Hypothalamus (tissue), 51 donors: ENCODE results near the gene CHMP2B.

Experiments used
- DNase-seq, 51 donors: peaks; one replicate each; lab custom pipeline; 2025; lab: John Stamatoyannopoulos, UW

CHMP2B gene, protein sequence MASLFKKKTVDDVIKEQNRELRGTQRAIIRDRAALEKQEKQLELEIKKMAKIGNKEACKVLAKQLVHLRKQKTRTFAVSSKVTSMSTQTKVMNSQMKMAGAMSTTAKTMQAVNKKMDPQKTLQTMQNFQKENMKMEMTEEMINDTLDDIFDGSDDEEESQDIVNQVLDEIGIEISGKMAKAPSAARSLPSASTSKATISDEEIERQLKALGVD

DNA sequence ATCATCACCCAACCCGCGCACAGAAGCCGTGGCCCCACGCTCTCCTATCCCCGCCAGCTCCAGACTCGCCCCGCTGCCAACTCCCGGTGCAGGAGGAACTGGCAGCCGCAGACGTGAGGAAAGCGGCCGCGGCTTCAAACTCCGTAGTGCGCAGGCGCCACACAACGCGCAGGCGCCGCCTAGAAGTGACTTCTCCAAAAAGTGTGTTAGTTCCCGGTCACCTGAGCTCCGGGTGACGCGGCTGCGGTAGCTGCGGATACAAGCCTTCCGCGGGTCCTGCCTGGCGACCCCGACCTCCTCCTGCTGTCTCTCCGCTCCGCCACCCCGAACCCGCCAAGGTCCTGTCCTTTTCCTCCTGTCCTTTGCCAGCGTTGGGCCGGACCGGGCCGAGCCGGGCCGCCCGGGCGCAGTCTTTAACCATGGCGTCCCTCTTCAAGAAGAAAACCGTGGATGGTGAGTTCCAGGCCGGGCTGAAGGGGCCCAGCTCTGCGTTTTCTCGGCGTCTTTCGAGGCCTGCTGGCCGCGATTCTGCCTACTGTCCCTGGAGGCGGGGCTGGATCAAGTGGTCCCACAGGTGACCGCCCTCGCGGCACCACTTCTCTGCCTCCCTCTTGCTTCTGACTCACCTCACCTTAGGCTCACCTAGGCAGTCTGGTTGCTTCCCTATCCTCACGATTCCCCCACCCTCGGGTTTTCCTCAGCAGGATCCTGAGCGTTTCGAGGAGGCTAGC, at the start of gene CHMP2B:
Gene CHMP2B (plus strand): TSS at position 206 of the 731 bp plus-strand sequence. CDS start 214 bp downstream, at position 420.
- peak; percentile 51 to 94 (median 87) for DNase-seq

DNA sequence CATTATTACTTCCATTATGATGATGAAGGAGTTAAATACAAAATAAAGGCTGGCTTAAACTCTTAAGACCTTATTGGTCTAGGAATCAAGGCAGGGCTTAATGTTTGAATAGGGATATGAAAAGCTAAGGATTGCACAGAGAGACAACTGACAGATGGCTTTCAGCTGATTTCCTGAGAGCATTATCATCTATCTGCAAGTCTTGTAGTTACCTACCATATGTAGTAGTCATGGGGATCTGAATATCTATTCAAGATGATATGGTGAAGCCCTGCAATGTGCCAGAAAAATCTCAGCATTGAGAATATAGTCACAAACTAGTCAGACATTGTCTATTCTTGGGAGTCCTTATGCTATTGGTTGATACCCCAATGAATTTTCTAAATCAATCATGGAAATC, 47.5 kb upstream of the CHMP2B start:
- DNase-seq: no peak

DNA sequence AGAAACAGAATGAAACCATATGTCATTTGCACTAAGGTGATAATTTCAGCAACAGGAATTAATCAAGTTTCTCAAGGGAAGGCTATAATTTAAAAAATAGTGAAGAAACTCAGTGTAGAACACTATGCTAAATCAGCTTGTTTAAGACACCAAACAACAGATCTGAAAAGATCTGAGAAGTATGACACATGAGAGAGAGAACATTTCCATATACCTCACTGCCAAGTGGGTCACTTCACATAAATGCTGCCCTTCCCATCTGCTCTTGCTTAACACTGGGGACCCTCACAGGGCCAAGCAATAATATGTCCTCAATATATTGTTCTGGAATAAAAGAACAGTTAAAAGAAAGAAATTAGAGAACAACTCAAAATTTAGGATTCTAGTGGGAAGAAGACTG, 45.6 kb upstream of the CHMP2B start:
- no peak for DNase-seq

DNA sequence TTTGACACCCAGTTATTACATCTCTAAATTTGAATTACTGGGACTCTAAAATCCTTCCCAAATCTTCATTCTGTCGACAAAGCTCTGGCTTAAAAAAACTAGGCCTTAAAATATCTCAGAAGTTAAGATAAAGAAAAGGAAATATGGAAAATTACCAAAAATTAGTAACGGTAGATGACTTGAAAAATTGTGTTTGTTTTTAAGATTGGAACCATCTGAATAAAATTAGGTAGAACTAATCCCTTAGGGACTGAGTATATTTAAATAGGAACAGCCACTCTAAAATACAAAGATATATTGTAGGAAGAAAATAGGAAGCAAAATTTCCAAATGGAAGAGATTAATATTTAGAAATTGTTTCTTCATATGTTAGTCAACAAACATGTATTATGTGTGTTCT, 45.1 kb upstream of the CHMP2B start:
- DNase-seq: no peak

DNA sequence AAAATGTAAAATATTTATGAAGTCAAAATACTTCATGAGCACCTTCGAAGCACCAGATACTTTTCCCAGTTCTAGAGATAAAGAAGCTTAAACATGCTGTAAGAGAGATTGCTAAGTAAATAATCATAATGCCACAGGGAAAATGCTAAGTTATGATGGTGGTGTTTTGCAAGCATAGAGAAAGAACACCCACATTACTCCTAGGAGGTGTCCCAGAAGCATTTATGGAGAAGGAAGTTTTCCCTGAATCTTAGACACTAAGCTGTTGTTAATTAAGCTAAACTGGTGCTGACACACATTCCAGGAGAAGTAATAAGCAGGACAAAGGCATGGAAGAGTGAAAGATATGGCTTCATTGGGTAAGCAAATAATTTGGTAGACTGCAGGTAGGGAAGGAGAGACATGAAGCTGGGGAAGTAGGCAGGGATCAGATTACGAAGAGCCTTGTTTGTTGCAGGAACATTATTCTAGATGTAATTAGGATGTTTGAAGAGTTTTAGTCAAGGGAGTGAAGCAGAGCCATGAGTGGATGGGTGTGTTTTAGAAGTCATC, 40.4 kb upstream of the CHMP2B start:
- DNase-seq: no peak

DNA sequence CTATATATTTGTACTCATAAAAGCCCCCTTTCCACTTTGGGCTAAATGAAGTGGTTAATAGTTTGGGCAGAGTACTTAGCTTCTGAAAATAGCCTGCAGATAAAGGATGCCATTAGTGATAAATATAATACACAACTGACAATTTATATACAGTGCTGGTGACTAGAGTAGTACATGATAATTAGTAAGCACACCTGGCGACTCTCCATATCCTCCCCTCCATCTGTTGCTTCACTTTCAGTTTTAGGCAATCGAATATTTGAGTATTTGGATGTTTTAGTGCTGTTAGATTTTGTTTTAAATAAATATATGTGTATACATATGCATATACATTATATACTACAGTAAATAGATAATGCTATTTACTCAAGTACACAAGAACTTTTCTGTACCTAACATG, 35.9 kb upstream of the CHMP2B start:
- no peak for DNase-seq

GRCh38 chr3:87191641-87192040, 35.5 kb upstream of the CHMP2B start:
- no peak for DNase-seq

- DNase-seq: no peak
Measured at GRCh38 chr3:87196879-87197278, 30.2 kb upstream of the CHMP2B start.

DNA sequence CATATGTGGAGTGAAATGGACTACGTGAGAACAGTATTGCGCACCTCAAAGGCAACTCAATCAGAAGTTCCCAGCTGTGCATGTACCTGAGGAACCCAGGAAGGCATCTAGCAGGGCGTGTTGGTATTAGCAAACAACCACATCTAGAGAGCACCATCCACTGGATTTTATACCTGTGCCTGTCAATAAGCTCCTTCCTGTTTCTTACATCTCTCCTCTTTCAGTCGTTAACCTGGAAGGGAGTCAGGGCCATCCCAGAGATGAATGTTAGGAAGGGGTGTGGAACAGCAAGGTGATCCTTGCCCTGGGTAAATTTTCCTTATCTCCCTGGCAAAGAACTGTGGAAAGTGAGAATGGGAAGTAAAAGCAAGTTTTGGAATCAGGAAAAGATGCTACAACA, 29.6 kb upstream of the CHMP2B start:
- DNase-seq: no peak

DNA sequence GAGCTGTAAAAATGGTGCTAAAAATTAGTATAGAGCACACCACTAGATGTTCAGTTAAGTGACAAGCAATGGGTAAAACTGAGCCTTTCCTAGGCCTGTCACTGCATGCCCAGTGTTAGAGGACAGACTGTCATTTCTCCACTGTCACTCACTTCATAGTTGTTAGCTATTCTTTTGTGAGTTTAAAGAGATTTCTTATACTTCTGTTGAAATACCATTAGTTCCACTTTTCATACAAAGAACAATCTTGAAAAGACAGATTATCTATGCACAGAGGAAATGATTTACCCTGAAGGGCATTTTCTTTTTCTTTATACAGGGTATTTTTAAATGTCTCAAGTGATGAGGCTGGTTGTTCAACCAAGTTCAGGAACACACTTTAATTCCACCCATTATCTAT, 28.3 kb upstream of the CHMP2B start:
- no peak for DNase-seq

GRCh38 chr3:87199628-87200027, 27.5 kb upstream of the CHMP2B start:
- no peak for DNase-seq

GRCh38 chr3:87200060-87200647, 27.0 kb upstream of the CHMP2B start:
- no peak for DNase-seq

- no peak for DNase-seq
Measured at GRCh38 chr3:87201727-87202126, 25.4 kb upstream of the CHMP2B start.

GRCh38 chr3:87203809-87204208, 23.3 kb upstream of the CHMP2B start:
- no peak for DNase-seq

GRCh38 chr3:87206070-87206469, 21.0 kb upstream of the CHMP2B start:
- no peak for DNase-seq

- DNase-seq: no peak
Measured at GRCh38 chr3:87206635-87207034, 20.5 kb upstream of the CHMP2B start.

DNA sequence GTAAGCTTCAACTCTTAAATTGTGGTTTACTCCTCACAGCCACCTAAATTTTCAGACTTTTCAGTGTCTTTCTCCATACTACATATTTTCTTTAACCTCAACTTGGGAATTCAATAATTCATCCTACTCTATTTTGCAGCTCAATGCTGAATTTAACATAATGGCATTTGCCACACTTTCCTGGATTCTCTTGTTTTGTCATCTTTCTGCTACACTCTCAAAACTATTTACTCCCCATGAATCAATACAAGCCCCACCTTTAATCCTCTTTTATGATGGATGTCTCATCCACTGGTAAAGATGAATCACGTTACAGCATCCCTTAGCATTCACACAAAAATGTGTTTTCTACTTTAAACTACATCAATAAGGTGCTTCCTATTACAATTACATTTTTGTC, 19.6 kb upstream of the CHMP2B start:
- DNase-seq: no peak

GRCh38 chr3:87209111-87209510, 18.0 kb upstream of the CHMP2B start:
- no peak for DNase-seq

DNA sequence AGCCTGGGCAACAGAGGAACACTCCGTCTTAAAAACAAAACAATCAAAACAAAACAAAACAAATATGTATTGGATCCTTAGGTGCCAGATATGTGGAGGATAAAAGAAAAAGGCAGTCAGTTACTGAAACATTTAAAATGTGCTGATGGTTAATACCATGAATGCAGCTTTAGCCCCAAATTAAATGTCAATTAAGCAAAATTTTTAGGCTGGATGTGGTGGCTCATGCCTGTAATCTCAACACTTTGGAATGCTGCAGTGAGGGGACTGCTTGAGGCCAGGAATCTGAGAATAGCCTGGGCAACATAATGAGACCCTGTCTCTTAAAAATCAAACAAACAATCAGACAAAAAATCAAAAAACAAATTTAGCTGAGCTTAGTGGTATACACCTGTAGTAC, 8.5 kb upstream of the CHMP2B start:
- DNase-seq: no peak

- DNase-seq: no peak
Measured at GRCh38 chr3:87219611-87220010, 7.5 kb upstream of the CHMP2B start.

- peak in 22 of 51 donors; percentile 0 to 28 (median 4) for DNase-seq
Measured at GRCh38 chr3:87225659-87226058, 1.4 kb upstream of the CHMP2B start.

- peak in 1 of 51 donors; percentile 63 for DNase-seq
Measured at GRCh38 chr3:87227835-87228144, 681 bp downstream of the CHMP2B start.
